Activated naive CD8-positive, alpha-beta T cell treated with anti-CD3 and anti-CD28 coated beads, Interleukin-2, amount 50 U/mL, for 24 hours (primary cell): ENCODE results near the gene CPSF4.
A peak's percentile ranks its signal among the peaks of the same experiment; 100 is the strongest.

Source experiments
- ATAC-seq: fragments of 150-1000 bp; cut with Tn5 transposase; one replicate; pipeline ENCODE4 v1.10.0; 2021
- DNase-seq: peaks from one replicate; pipeline ENCODE4 v3.0.0; 2021
- H3K27ac Mint-ChIP-seq: one replicate; pipeline ENCODE4 v1.8.0; 2021; ENCODE audit warnings: mild to moderate bottlenecking, mixed read lengths
- H3K27me3 Mint-ChIP-seq: one replicate; pipeline ENCODE4 v1.8.0; 2021; ENCODE audit warnings: mixed read lengths
- H3K36me3 Mint-ChIP-seq: one replicate; pipeline ENCODE4 v1.8.0; 2021; ENCODE audit warnings: low read depth, mixed read lengths
- H3K4me1 Mint-ChIP-seq: one replicate; pipeline ENCODE4 v1.8.0; 2021; ENCODE audit warnings: mixed read lengths
- H3K4me3 Mint-ChIP-seq: one replicate; pipeline ENCODE4 v1.8.0; 2021; ENCODE audit warnings: mild to moderate bottlenecking, moderate library complexity, mixed read lengths
- H3K9me3 Mint-ChIP-seq: one replicate; pipeline ENCODE4 v1.8.0; 2021; ENCODE audit warnings: mixed read lengths

CPSF4 gene

DNA sequence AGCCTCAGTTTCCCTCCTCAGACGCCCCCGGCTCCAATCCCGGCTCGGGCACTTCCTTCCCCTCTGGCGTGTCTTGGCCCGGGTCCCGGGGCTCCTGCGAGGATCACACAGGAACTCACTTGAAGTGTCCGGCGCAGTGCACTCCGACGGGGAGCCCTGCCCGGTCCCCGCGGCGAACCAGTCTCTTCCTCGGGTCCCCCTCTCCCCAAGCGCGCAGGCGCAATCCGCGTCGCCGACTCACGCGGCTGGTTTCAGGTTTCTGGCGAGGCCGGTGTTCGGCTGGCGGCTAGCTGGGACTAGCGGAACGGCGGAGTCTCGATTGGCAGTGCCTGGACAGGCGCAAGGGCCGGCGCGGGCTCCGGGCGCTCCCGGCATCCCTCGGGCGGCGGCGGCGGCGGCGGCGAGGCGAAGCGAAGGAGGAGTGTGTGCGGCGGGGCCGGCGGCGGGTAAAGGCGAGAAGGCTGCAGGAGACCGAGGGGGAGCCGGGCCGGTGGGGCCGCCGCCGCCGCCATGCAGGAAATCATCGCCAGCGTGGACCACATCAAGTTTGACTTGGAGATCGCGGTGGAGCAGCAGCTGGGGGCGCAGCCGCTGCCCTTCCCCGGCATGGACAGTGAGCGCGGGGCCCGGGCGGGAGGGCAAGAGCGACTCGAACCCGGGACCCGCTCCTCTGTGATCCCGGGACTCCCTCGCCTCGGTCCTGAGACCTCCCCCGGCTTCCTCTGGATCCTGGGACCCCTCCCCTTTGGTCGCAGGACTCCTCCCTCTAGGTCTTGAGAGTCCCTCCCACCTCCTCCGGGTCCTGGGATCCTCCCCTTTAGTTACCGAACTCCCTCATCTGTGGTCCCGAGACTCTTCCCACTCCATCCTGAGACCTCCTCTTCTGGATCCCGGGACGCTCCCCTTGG lies at the start of gene CPSF4, which contains the start of gene PTCD1:
Gene CPSF4 (plus strand): TSS at position 371 of the 908 bp plus-strand sequence. CDS start 140 bp downstream, at position 511.
Gene PTCD1 (minus strand): TSS at position 226 of the 908 bp plus-strand sequence. CDS start 3,556 bp downstream, outside the sequence.
- Mint-ChIP-seq H3K4me3 (peak within 1 kb of the TSS; percentile 97), H3K9me3 (no peaks in the 10 kb centered on the region), H3K36me3 (peaks cover 22% of the 10 kb centered on the region), H3K27ac (peak within 1 kb of the TSS; percentile 97), H3K27me3 (no peaks in the 10 kb centered on the region), H3K4me1 (peaks cover 32% of the 10 kb centered on the region)
- ATAC-seq = peak; percentile 95
- peak; percentile 96 for DNase-seq

DNA sequence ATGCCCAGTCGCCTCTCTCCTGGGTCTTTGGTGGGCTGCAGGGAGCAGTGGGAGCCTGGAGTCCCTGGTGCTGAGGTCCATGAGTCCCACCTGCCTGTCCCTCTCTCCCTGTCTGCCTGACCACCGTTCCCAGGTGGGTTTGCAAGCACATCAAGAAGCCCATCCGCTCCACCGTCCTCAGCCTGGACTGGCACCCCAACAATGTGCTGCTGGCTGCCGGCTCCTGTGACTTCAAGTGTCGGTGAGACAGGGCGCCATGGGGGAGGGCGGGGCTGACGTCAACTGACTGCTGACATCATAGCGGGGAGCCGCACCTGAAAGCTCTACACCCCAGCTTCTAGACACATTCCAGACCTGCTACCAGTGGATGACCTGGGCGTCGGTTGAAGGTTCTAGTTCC lies 49.0 kb upstream of the CPSF4 start:
- ATAC-seq (no peak), DNase-seq (no peak)
- Mint-ChIP-seq H3K9me3 (no peaks in the 10 kb centered on the region), H3K27me3 (no peaks in the 10 kb centered on the region), H3K36me3 (peaks cover 57% of the 10 kb centered on the region), H3K4me1 (peaks cover 31% of the 10 kb centered on the region), H3K27ac (no peak overlapping the region), H3K4me3 (no peak overlapping the region)

GRCh38 chr7:99390941-99391602 lies 47.7 kb upstream of the CPSF4 start:
- no peak for DNase-seq
- H3K36me3 Mint-ChIP-seq = peaks cover 62% of the 10 kb centered on the region
- no peak overlapping the region for H3K4me3 Mint-ChIP-seq

DNA sequence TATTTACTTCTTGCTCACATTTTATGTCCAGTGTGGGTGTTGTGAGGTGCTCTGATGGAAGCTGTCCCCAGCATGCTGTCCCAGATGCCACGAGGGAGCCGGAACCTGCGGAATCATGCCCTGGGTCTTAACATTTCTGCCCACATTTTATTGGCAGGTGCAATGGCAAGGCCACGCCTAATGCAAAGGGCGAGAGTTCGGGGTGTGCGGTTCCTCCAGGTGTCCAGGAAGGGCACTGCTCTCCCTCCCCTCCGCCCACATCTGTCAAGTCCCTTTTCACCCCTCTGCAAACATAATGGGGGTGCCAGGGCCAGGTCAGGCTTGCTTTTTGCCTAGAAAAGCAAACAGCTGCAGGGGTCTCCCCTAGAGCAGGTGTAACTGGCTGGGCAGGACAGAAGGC lies 46.7 kb upstream of the CPSF4 start:
- Mint-ChIP-seq H3K36me3 (peaks cover 57% of the 10 kb centered on the region), H3K27ac (peak overlapping the region; percentile 59), H3K4me3 (no peak overlapping the region), H3K27me3 (no peaks in the 10 kb centered on the region), H3K4me1 (peaks cover 26% of the 10 kb centered on the region), H3K9me3 (no peaks in the 10 kb centered on the region)
- ATAC-seq = no peak
- DNase-seq = no peak

More at GRCh38 chr7:99390941-99391602, 47.7 kb upstream of the CPSF4 start:
- ATAC-seq = no peak
- Mint-ChIP-seq H3K27me3 (no peaks in the 10 kb centered on the region), H3K27ac (no peak overlapping the region), H3K4me1 (peaks cover 28% of the 10 kb centered on the region), H3K9me3 (no peaks in the 10 kb centered on the region)

DNA sequence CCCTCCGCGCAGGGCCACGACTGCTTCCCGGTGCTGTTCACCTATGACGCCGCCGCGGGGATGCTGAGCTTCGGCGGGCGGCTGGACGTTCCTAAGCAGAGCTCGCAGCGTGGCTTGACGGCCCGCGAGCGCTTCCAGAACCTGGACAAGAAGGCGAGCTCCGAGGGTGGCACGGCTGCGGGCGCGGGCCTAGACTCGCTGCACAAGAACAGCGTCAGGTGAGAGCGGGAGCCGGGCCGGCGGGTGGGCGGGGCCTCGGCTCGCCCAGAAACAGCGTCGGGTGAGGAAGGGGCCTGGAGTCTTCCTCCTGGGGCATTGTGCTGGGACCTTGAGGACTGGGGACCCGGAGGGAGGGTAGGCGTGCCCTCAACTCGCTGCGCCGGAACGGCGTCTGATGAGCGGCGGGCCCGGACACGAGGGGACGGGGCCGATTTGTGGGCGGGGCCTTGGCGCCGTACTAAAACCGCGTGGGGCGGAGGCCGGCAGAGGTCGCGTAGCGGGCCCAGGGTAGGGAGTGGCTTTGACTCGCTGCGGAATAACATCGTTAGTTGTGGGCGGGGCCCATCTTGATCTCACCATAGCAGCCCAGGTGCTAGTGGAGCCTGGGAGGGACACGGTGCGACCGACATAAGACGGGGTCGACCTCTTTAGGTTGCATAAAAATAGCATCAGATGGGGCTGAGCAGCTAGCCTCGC lies 45.9 kb upstream of the CPSF4 start:
- Mint-ChIP-seq H3K4me1 (peaks cover 27% of the 10 kb centered on the region), H3K9me3 (no peaks in the 10 kb centered on the region), H3K27me3 (no peaks in the 10 kb centered on the region), H3K36me3 (peaks cover 59% of the 10 kb centered on the region), H3K4me3 (peak overlapping the region; percentile 46), H3K27ac (peak overlapping the region; percentile 80)
- peak; percentile 76 for DNase-seq
- ATAC-seq = peak; percentile 77

- H3K27ac Mint-ChIP-seq = peak overlapping the region; percentile 80
- no peak for DNase-seq
- peak overlapping the region; percentile 46 for H3K4me3 Mint-ChIP-seq
- H3K27me3 Mint-ChIP-seq = no peaks in the 10 kb centered on the region
- no peak for ATAC-seq
- H3K36me3 Mint-ChIP-seq = peaks cover 58% of the 10 kb centered on the region
- H3K9me3 Mint-ChIP-seq = no peaks in the 10 kb centered on the region
- peaks cover 29% of the 10 kb centered on the region for H3K4me1 Mint-ChIP-seq
Observed at GRCh38 chr7:99393355-99394187, 45.2 kb upstream of the CPSF4 start.

GRCh38 chr7:99394188-99394502 lies 44.6 kb upstream of the CPSF4 start:
- no peak for DNase-seq
- peaks cover 61% of the 10 kb centered on the region for H3K36me3 Mint-ChIP-seq
- no peaks in the 10 kb centered on the region for H3K27me3 Mint-ChIP-seq
- no peaks in the 10 kb centered on the region for H3K9me3 Mint-ChIP-seq
- peaks cover 29% of the 10 kb centered on the region for H3K4me1 Mint-ChIP-seq
- no peak overlapping the region for H3K27ac Mint-ChIP-seq
- ATAC-seq = no peak
- H3K4me3 Mint-ChIP-seq = no peak overlapping the region

GRCh38 chr7:99395616-99396327 lies 43.0 kb upstream of the CPSF4 start:
- H3K27me3 Mint-ChIP-seq = no peaks in the 10 kb centered on the region
- no peak for DNase-seq
- H3K4me3 Mint-ChIP-seq = no peak overlapping the region
- no peaks in the 10 kb centered on the region for H3K9me3 Mint-ChIP-seq
- H3K36me3 Mint-ChIP-seq = peaks cover 62% of the 10 kb centered on the region
- H3K4me1 Mint-ChIP-seq = peaks cover 29% of the 10 kb centered on the region
- H3K27ac Mint-ChIP-seq = peak overlapping the region; percentile 39
- no peak for ATAC-seq

- ATAC-seq = no peak
- H3K4me3 Mint-ChIP-seq = no peak overlapping the region
- peaks cover 29% of the 10 kb centered on the region for H3K4me1 Mint-ChIP-seq
- peak overlapping the region; percentile 72 for H3K27ac Mint-ChIP-seq
- no peaks in the 10 kb centered on the region for H3K27me3 Mint-ChIP-seq
- H3K36me3 Mint-ChIP-seq = peaks cover 62% of the 10 kb centered on the region
- H3K9me3 Mint-ChIP-seq = no peaks in the 10 kb centered on the region
- DNase-seq = no peak
Observed at GRCh38 chr7:99396418-99397296, 42.1 kb upstream of the CPSF4 start.

DNA sequence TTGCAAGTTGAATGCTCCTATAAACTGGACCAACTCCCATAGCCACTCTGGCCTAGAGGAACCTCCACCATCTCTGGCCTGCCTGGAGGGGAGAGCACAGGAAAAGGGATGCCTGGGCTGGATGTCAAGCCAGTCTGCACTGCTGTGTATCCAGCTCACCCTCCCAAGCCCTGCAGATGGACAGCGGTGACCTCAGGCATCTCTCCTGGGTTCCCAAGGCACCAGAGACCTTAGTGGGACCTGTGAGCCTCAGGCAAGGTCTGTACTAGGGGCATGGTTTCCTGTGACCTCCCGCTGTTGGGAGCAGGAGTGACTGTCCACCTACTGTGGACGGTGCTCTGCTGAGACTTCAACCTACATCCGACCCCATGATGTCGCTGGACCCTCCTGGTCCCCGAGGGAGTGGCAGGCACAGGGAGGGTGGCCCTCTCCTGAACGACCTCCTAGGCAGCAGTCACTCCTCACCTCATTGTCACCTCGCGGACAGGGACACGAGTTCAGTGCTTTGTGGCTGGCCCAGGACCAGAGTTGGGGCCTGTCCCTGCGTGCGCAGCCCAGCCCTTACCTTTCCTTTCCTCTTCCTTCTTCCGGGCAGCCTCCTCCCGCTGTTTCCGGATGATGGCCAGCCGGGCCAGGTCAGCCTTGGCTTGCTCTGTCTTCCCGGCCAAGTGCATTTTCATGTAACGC lies 41.3 kb upstream of the CPSF4 start:
- ATAC-seq (no peak), DNase-seq (no peak)
- H3K27me3 Mint-ChIP-seq = no peaks in the 10 kb centered on the region
- H3K4me3 Mint-ChIP-seq = peak overlapping the region; percentile 22
- no peaks in the 10 kb centered on the region for H3K9me3 Mint-ChIP-seq
- H3K36me3 Mint-ChIP-seq = peaks cover 60% of the 10 kb centered on the region
- H3K27ac Mint-ChIP-seq = peak overlapping the region; percentile 74
- H3K4me1 Mint-ChIP-seq = peaks cover 25% of the 10 kb centered on the region

GRCh38 chr7:99398891-99399445 lies 39.8 kb upstream of the CPSF4 start:
- Mint-ChIP-seq H3K9me3 (no peaks in the 10 kb centered on the region), H3K4me3 (no peak overlapping the region), H3K27ac (peak overlapping the region; percentile 74), H3K4me1 (peaks cover 17% of the 10 kb centered on the region), H3K27me3 (no peaks in the 10 kb centered on the region), H3K36me3 (peaks cover 58% of the 10 kb centered on the region)
- no peak for DNase-seq
- ATAC-seq = no peak

DNA sequence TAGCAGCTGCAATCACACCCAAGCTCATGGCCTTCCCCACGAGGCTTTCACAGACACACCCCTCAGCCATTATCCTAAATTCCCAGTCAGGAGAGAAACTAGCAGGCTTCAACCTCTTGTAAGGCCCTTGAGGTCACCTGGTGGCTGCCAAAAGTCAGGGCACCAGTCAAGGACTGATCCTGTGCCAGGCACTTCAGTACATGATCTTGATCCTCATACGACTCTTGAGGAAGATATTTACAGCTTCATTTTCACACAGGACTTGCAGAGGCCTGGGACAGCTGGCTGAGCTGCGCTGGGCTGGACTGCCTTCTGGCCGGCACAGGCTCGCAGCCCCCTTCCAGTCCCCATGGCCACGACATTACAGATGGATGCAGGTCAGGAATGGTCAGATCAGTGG lies 39.1 kb upstream of the CPSF4 start:
- ATAC-seq (no peak), DNase-seq (no peak)
- peaks cover 17% of the 10 kb centered on the region for H3K4me1 Mint-ChIP-seq
- no peaks in the 10 kb centered on the region for H3K27me3 Mint-ChIP-seq
- peaks cover 56% of the 10 kb centered on the region for H3K36me3 Mint-ChIP-seq
- H3K4me3 Mint-ChIP-seq = no peak overlapping the region
- no peaks in the 10 kb centered on the region for H3K9me3 Mint-ChIP-seq
- no peak overlapping the region for H3K27ac Mint-ChIP-seq
